Erythroblast (primary cell): ENCODE measurements around the gene GJA8.
"Not testable (repeated sequence)": the region's sequence is repeated elsewhere in the genome, so short reads cannot be mapped to it uniquely, and the experiment has no call there.

Experiments
- GATA1 ChIP-seq: IDR thresholded peaks from 2 replicates; pipeline ENCODE4 v1.6.1; 2011; ENCODE audit warnings: low read depth, mild to moderate bottlenecking, control low read depth, low read length, moderate library complexity
- POLR2A ChIP-seq: IDR thresholded peaks from 2 replicates; pipeline ENCODE4 v1.6.1; 2011; ENCODE audit warnings: mild to moderate bottlenecking, low read length

- TF ChIP-seq POLR2A, GATA1: not testable (repeated sequence)
Measured at GRCh38 chr1:147854989-147855388, 47.6 kb upstream of the GJA8 start.
